HG02678 (cell line): ENCODE data around the gene ASMTL.
"Not testable (repeated sequence)": the region's sequence is repeated elsewhere in the genome, so short reads cannot be mapped to it uniquely, and the experiment has no call there.

ENCODE experiments used
- ATAC-seq: cut with Tn5 transposase; IDR thresholded peaks from one replicate; pipeline ENCODE4 v1.9.1; 2021; ENCODE audit warnings: mild to moderate bottlenecking, moderate library complexity; ENCODE audit not compliant: unreplicated experiment

Gene ASMTL

DNA sequence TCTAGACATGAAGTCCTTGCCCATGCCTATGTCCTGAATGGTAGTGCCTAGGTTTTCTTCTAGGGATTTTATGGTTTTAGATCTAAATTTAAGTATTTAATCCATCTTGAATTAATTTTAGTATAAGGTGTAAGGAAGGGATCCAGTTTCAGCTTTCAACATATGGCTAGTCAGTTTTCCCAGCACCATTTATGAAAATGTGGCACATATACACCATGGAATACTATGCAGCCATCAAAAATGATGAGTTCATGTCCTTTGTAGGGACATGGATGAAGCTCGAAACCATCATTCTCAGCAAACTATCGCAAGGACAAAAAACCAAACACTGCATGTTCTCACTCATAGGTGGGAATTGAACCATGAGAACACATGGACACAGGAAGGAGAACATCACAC, 29.8 kb upstream of the ASMTL start:
- ATAC-seq, result not testable (repeated sequence)

DNA sequence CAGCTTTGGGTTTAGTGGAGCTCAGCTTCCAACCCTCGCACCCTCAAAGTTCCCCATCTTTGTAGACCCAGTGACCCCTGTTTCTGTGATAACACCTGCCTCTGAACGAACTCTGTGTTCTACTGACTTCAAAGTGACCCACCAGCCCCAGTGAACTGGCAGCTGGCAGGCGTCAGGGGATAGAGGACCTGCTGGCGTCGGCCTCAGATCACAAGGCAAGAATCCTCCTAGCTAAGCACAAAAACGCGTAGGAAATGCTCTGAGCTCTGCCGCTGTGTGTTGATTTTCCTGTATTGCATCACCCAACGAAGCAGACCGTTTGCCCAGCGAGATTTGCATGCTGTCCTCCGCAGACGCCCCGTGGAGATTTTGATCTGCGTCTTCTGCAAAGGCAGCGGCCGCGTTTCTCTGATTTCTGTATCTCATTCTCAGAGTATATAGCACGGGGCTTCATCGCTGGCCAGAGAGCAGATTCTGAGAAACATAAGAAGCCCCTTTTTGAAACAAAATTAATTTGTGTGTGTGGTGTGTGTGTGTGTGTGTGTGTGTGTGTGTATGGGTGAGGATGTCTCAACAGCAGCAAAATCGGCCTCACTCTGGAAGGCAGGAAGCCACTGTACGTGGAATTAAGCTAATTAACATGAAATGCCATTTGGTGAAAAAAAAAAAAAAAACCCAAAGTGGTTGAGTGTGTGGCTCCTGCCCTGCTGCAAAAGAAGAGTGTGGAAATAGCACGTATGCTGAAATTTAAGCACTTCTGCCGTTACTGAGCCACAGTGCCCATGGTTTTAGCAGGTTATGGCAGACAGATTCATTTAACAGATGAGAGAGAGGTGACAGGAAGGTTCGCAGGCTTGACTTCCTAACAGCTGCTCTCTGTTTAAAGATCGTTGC, 29.2 kb upstream of the ASMTL start:
- no peak for ATAC-seq

DNA sequence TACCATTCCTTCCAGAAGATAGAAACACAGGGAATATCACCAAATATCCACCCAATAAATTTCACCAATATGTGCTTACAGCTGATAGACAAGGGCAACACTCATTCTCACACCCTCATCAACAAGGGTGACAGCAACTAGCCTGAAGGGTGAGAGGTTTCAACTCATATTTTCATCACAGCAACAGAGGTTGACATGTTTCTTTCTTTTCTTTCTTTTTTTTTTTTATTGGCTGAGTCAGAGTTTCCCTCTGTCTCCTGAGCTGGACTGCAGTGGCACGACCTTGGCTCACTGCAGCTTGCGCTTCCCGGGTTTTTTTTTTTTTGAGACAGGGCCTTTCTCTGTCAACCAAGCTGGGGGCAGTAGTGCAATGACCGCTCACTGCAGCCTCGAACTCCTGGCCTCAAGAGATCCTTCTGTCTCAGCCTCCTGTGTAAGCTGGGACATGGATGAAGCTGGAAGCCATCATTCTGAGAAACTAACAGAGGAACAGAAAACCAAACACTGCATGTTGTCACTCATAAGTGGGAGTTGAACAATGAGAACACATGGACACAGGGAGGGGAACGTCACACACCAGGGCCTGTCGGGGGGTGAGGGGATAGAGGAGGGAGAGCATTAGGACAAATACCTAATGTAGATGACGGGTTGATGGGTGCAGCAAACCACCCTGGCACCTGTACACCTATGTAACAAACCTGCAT, 27.5 kb upstream of the ASMTL start:
- no peak for ATAC-seq

DNA sequence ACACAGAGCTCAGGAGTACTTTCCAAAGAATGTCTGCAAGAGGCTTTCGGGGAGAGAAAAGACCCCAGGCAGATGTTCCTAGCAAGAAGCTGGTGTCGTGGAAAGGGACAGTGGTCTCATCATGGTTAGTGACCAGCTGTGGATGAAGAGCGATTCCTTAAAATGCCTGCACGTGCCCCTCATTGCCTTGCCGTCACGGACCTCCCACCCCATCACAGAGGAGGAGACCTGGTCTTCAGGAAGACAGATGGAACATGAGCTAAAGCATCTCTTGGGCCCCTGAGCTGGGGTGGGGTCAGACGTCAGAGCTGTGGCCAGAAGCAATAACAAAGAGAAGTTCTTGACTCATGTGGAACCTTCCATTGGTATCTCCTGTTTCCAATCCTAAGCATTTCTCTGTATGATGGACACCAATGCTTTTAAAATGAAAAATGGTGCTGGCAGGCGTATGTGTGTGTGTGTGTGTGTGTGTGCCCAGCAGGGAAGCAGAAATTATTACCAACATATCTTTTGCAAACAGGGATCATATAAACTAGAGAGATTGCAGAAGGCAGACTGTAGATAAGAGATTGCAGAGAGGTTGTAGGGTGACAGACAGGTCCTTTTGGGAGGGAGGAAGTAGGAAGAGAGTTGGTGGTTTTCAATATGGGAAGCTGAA, 25.2 kb upstream of the ASMTL start:
- no peak for ATAC-seq

DNA sequence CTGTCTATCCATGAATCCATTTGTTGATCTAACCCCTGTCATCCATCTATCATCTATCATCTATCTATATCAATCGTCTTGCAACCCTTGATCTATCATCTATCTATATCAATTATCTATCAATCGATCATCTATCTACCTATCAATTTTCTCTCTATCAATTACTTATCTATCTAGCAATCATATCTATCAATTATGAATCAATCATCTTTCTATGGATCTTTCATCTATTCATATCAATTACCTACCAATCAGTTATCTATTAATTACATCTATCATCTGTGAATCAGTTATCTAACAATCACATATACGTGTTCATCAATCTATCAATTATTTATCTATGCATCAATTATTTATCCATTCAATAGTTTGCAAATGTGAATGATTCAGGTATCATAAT, 24.5 kb upstream of the ASMTL start:
- no peak for ATAC-seq

DNA sequence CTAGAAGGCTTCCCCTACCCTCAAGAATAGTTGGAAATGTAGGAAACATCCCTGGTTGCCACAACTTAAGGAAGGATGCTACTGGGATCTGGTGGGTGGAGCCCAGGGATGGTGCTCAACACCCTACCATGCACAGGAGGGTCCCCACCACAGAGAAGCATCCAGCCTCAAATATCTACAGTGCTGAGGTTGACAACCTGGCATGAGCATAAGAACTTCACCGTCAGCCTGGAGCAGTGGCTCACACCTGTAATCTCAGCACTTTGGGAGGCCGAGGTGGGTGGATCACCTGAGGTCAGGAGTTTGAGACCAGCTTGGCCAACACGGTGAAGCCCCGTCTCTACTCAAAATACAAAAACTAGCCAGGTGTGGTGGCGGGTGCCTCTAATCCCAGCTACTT, 24.0 kb upstream of the ASMTL start:
- ATAC-seq, result no peak

DNA sequence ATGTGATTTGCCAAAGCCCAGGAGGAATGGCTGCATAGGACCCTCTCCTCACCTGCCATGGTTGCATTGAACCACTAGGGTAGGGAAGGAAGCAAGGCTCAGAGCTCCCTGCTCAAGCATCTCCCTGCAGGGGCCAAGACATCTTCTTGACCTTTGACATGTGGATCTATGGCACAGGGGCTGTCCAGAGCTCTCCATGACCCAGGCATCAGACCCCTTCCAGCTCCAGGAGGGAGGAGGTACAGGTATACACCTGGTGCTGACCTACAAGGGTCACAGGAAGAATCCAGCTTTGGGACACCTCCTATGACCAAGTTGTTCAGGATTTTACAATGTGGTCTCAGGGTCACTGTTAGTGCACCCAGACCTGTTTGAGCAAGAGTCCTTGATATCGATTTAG, 23.2 kb upstream of the ASMTL start:
- no peak for ATAC-seq

DNA sequence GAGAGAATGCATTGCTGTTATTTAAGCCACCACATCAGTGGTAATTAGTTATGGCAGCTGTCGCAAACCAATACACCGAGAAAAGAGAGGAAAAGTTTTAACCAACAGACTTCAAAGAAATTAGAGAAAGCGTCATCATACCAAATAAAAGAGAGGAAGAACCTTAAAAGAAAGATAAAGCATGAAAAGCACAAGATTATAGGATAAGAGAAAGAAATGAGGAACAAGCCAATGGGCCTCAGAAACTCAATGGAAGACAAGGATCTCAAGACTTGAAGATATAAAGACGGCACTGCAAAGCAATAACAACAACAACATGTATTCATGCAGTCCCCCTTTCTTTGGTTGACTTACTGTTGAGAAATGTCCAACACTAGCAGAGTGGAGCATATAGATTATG, 22.8 kb upstream of the ASMTL start:
- no peak for ATAC-seq

DNA sequence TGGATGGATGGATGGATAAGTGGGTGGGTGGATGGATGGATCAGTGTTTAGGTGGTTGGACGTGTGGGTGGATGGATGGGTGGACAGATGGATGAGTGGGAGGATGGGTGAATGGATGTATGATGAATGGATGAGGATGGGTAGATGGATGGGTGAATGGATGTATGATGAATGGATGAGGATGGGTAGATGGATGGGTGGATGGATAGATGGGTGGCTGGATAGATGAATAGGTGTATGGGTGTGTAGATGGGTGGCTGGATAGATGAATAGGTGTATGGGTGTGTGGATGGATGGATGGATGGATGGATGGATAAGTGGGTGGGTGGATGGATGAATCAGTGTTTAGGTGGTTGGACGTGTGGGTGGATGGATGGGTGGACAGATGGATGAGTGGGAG, 21.9 kb upstream of the ASMTL start:
- ATAC-seq, result not testable (repeated sequence)

DNA sequence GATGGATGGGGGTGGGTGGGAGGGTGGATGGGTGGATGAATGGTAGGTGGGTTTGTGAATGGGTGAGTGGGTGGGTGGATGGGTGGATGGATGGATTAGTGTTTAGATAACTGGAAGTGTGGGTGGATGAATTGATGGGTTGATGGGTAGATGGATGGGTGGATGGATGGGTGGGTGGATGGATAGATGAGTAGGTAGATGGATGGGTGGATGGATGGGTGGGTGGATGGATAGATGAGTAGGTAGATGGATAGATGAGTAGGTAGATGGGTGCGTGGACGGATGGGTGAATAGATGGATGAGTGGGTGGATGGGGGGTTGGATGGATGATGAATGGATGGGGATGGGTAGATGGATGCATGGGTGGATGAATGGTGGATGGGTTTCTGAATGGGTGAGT, 20.3 kb upstream of the ASMTL start:
- ATAC-seq, result no peak

DNA sequence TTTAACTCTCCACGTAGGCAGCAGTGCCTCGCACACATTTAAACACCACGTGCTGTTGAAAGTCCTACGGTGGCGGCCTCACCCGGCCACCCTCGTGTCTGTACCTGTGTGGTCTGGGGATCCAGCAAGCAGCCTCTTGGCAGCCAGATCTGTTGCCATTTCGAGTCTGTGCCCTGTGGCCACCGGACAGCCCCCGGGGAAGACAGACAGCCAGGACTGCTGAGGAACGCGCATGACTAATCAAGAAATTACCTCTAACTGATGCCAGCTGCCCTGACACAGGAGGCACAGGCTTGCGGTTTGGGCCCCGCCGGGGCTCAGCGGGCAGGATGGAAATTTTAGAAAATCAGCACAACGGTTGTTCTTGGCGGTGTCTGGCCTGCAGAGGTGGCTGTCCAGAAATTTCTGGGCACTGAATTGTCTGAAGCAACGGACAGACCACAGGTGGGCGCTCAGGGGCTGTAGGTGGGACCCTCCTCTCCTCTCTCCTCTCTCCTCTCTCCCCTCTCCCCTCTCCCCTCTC, 15.6 kb upstream of the ASMTL start:
- ATAC-seq, result peak; percentile 56

DNA sequence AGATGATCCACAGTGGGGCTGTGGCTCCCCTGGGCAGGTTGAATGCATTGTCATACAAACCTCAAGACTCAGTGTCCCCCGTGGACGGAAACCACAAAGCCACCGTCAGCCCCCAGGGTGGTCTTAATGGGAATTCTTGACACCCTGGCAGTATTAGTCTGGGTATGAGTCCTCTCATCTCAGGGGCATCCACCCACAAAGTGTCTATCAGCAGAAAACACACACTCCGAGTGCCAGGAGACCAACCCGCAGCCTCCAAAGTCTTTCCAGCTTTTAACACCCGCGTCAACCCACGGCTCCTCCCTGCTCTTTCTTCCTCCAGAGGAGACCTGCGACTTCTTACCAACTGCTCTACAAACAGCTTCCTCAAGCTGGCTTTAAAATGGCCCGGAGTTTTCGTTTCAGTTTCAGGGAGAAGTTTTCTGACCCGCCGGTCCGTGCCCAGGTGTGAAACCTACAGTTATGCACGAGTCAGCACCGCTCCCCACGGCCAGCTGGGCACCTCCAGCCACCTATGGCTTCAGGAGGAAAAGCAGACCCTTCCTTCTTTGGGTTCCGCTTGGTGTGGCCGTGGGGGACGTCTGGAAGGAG, 14.4 kb upstream of the ASMTL start:
- peak; percentile 55 for ATAC-seq

DNA sequence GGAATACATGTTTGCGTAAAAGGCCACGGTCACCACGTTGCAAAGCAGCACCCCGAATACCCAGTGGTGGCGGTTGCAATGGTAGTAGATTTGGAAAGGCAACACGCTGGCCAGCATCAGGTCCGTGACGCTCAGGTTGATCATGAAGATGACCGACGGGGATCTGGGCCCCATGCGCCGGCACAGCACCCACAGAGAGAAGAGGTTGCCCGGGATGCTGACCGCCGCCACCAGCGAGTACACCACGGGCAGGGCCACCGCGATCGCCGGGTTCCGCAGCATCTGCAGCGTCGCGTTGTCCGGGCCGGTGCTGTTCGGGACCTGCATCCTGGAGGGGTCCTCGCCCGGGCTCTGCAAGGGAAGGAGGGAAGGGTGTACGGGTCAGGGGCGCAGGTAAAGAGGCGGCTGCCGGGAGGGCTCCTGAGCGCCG, 13.5 kb upstream of the ASMTL start:
- ATAC-seq, result no peak

DNA sequence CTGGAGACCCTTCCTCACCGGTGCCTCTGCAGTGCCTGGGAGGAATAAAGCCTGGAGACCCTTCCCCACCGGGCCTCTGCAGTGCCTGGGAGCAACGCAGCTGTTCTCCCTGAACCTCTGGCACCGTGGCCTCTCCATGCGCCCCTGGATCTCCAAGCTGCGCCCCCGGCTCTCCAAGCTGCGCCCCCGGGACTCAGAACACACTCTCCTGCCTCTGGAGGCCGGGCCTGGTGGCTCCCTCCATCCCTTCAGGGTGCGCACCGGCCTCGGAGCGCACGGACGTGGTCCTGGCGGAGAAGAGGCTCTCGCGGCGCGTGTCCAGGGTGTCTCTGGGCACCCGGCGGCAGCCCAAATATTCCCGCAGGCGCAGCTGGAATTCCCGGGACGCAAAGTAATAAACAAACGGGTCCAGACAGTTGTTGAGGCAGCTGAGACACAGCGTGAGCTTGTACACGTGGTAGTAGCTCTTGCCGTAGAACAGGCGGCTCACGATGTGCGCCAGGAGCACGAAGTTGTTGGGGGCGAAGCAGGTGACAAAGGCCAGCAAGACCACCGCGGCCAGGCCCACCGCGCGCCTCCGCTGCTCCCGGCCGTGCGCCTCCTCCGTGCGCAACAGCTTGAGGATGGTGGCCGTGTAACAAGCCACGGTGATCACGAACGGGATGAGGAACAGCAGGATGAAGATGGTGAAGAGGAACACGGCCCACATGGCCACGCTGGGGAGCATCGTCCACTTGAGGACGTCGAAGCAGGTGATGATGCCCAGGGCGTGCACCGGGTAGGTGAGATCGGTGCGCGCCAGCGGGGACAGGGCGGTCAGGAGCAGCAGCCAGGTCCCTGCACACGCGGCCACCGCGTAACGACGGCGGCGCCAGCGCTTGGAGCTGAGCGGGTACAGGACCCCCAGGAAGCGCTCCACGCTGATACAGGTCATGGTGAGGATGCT, 12.8 kb upstream of the ASMTL start:
- ATAC-seq, result no peak

DNA sequence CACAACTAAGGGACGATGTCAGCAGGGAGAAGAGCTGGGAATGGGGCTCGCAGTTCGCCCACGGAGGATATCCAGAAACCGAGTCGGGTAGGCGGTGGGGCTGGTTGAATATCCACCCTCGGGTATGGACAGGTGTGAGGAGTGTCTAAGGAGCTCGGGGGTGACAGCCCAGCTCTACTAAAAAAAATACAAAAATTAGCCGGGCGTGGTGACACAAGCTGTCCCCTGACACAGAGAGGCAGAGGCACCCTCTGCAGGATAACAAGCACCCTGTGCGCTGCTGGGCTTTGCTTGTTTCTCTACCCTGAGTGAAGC, 12.2 kb upstream of the ASMTL start:
- no peak for ATAC-seq

DNA sequence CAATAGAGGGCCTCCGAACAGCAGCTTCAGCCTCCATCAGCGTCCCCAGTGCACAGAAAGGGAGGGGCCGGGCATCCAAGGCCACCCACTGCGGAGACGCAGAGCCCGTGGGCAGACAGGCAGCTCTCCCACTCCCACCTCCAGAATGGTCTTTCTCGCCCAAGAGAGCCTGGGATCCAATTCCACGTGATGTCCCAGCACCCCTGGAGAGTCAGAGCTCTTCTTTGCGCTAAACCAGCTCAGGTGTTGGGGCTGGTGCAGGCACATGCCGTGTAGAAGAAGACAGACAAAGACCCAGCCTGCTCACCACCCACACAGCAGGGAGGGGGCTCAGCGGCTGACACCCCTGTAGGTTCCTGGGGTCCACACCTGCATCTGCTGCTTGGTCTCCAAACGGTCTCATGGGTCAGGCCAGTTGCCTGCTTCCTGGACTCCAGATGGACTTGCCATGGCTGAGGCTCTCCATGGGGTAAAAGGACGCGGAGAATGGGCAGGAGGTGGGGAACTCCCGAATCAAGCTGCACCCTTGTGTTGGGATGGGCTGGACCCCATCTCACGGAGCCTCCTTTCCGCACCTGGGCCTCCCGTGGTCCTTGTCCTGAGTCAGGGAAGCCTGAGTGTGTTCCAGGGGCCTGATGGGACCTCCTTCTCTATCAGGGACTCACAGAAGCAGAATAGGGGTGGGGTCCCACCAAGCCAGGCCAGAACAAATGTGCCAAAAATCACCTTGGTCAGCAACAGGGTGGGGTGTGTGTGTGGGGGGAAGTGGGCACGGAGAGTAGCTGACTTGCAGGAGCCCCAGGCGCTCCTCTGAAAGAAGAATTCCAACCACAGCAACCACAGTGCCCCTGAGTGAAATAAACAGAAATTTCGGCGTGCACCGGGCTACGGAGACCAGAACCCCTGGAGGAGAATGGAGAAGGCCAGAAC, 11.6 kb upstream of the ASMTL start:
- no peak for ATAC-seq

DNA sequence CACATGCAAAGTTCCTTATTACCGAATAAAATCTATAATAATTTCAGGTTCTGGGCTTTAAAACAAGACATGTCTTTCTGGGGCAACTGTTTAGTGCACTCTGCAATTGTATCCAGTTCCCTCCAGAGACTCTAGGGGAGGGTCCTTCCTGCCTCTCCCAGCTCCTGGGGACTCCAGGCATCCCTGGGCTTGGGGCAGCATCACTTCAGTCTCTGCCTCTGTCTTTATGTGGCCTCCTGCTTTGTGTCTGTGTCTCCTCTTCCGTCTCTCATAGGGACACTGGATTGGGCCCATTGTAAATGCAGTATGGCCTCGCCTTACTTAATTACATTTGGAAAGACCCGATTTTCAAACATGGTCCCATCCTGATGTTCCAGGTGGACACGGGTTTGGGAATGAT, 10.9 kb upstream of the ASMTL start:
- ATAC-seq, result no peak

DNA sequence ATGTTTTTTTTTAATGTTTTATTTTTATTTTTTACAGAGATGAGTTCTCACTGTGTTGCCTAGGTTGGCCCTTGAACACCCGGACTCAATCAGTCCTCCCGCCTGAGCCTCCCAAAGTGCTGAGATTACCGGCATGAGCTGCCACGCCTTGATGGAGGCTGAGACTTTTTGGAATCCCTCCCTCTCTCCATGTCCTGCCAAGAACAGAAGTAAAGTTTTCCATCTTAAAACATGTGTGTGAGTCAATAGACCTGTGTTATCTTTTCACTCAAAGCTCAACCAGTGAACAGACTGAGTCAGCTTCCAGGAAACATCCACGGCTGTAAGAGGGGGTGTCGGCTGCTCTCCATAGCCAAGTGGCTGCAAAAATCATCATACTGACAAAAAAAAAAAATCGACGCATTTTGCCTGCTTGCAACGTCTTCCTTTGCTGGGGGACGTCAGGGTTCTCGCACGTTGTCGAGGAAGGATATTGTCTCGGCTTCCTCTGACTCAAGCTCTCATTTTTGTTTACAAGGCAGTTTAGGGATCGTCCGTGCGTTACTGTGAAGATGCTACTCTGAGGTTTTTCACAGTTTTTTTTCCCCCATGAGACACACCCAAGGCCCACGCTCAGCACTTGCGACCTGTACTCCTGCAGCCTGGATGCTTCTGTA, 10.0 kb upstream of the ASMTL start:
- ATAC-seq, result no peak

DNA sequence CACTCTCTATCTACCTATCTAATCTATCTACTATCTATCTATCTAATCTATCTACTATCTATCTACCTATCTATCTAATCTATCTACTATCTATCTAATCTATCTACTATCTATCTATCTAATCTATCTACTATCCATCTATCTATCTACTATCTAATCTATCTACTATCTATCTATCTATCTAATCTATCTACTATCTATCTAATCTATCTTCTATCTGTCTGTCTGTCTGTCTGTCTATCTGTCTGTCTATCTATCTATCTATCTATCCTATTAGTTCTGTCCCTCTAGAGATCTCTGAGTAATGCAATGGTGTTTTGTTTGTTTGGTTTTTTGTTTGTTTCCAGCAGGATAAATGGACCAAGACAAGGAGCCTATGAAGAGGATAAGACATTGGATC, 9.4 kb upstream of the ASMTL start:
- no peak for ATAC-seq
